GM12875 (cell line): ENCODE results near the gene MAP7.

Source experiments
- H3K4me3 ChIP-seq: one replicate; pipeline ENCODE4 v1.5.1; 2011; ENCODE audit warnings: low read depth, low read length, control low read depth
- TF ChIP-seq, protein P1 (sequence below): IDR thresholded peaks from 2 replicates; pipeline ENCODE4 v1.5.1; 2011; ENCODE audit warnings: low read depth, mild to moderate bottlenecking, control low read depth, inconsistent platforms, low read length, moderate library complexity, borderline replicate concordance; ENCODE audit not compliant: insufficient read depth

MAP7 gene

GRCh38 chr6:136471922-136472321 is 78.3 kb downstream of the MAP7 start:
- TF ChIP-seq, protein P1, sequence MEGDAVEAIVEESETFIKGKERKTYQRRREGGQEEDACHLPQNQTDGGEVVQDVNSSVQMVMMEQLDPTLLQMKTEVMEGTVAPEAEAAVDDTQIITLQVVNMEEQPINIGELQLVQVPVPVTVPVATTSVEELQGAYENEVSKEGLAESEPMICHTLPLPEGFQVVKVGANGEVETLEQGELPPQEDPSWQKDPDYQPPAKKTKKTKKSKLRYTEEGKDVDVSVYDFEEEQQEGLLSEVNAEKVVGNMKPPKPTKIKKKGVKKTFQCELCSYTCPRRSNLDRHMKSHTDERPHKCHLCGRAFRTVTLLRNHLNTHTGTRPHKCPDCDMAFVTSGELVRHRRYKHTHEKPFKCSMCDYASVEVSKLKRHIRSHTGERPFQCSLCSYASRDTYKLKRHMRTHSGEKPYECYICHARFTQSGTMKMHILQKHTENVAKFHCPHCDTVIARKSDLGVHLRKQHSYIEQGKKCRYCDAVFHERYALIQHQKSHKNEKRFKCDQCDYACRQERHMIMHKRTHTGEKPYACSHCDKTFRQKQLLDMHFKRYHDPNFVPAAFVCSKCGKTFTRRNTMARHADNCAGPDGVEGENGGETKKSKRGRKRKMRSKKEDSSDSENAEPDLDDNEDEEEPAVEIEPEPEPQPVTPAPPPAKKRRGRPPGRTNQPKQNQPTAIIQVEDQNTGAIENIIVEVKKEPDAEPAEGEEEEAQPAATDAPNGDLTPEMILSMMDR, result no peak
- no peak overlapping the region for H3K4me3 ChIP-seq

DNA sequence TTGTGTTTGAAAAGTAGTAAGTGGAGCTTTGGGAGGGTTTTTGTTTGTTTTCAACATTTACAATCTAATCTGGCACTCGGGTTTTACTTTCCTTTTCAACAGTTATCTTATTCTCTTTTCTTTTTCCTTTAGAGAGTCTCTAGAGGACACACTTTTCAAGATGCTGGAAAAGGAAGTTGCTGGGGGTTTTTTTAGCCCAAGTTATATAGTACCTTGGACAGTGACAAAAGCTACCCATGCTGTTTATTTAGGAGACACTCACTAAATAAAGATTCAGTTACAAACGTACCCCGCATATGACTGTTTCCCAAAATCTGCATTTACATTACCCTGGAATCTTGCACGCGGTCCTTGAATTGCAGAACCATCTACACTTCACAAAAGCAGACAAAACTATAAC is 78.8 kb downstream of the MAP7 start:
- H3K4me3 ChIP-seq, result no peak overlapping the region
- TF ChIP-seq, protein P1, result no peak

DNA sequence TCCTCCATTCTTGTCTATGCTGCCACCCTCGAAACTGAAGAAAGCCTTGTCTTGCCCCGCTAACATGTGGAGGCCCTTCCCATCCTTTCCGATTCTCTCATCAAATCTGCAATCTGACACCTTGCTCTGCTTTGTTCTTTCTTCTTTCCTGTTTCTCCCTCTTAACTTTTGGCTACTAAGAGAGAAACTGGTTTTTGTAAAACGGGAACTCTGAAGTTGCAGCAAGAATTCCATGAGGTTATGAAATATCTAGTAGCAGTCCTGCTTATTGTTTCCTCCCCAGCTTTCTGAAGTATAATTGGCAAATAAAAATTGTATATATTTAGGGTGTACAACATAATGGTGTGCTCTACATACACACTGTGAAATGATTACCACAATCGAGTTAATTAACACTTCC is 80.2 kb downstream of the MAP7 start:
- TF ChIP-seq, protein P1, result no peak
- H3K4me3 ChIP-seq, result no peak overlapping the region

DNA sequence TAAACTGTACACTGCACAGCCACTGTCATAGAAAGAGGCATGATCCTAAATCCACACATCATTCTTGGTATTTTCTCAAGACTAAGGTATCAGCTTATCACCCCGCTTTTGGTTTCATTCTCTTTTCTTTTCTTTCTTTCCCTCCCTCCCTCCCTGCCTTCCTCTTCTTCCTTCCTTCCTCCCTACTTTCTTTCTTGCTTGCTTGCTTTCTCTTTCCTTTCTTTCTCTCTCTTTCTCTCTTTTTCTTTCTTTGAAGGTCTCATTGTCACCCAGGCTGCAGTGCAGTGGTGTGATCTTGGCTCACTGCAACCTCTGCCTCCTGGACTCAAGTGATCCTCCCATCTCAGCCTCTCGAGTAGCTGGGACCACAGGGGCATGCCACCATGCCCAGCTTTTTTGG is 81.1 kb downstream of the MAP7 start:
- no peak overlapping the region for H3K4me3 ChIP-seq
- TF ChIP-seq, protein P1, result no peak

DNA sequence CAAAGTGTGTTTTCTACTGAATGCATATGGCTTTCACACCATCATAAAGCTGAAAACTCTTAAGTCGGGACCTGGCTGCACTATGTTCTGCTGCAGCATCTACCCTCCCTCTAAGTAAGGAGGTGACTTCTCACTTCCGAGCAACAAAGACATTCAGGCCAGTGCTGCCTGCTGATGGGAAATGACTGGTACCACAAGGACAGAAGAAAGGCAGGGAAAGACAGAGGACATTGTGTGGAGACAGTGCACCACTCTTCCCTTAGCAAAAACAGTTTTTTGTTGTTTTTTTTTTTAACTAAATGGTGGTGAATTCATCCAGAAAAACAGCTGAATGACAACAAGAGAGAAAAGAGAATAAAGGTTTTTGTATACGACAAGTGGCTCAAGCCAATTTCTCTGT is 81.5 kb downstream of the MAP7 start:
- TF ChIP-seq, protein P1, result no peak
- no peak overlapping the region for H3K4me3 ChIP-seq

- TF ChIP-seq, protein P1, result no peak
- H3K4me3 ChIP-seq, result no peak overlapping the region
Measured at GRCh38 chr6:136467186-136467585, 83.0 kb downstream of the MAP7 start.

DNA sequence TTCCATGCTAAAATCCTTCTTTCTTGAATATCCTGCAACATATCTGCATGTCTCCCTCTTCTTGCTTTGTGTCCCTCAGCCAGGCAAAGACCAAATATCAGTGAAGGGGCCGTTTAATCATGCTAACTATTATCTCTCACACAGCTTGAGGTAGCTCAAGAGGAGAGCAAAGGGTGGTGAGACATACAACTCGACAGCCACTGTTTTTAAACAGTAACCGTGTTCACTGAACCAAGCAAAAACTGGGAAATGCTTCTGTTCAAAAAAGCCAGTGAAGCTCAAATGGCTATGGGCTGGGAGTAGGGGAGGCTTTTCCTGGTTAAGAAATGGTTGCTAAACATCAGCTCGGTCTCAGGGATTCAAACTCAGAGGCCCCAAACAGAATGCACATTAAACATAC is 83.4 kb downstream of the MAP7 start:
- TF ChIP-seq, protein P1, result no peak
- no peak overlapping the region for H3K4me3 ChIP-seq
